Endothelial cell of umbilical vein (primary cell): ENCODE measurements around the gene RABEPK.

ENCODE experiments used
- CTCF ChIP-seq, 2 donors: IDR thresholded peaks; 1 replicate in 1 of 2; 2 replicates in 1 of 2; pipeline ENCODE4 v1.5.1; 2011; ENCODE audit warnings: low read length in 2 of 2, mild to moderate bottlenecking in 2 of 2, moderate library complexity in 2 of 2, control low read depth in 1 of 2, inconsistent platforms in 1 of 2, low read depth in 1 of 2; ENCODE audit not compliant: insufficient read depth in 1 of 2; ENCODE audit errors: extremely low read depth in 1 of 2
- EZH2 ChIP-seq: IDR thresholded peaks from 2 replicates; pipeline ENCODE4 v1.6.1; 2012; ENCODE audit warnings: borderline replicate concordance, low read depth, mild to moderate bottlenecking, moderate library complexity, low read length, inconsistent platforms; ENCODE audit not compliant: severe bottlenecking
- JUN ChIP-seq: IDR thresholded peaks from 2 replicates; pipeline ENCODE4 v1.6.1; 2011; ENCODE audit warnings: borderline replicate concordance, low read depth; ENCODE audit not compliant: insufficient read length, insufficient read depth
- POLR2A ChIP-seq: IDR thresholded peaks from 2 replicates; pipeline ENCODE4 v1.6.1; 2012; ENCODE audit warnings: low read depth, mild to moderate bottlenecking, control low read depth, low read length

- no peak for TF ChIP-seq CTCF (IDR thresholded peaks at IDR 0.05; ENCODE audit: extremely low read depth in 1 of 2, insufficient read depth in 1 of 2, low read depth in 1 of 2, low read length in 2 of 2)
- no peak for TF ChIP-seq JUN
- TF ChIP-seq POLR2A: no peak
- TF ChIP-seq EZH2: no peak
Observed at GRCh38 chr9:125246261-125246667, 45.9 kb downstream of the RABEPK start.
